ENCODE measurements around the gene GPR146. TPM values are rescaled to one million over a fixed set of nuclear protein-coding genes. Genes with fewer than 3 reads are reported as not detected.

Gene GPR146
- total and polyA plus RNA-seq, 2 of the 4 experiments (the other 2 are of a cell fraction): 2.2 to 3.4 TPM

GRCh38 chr7:999941-1000935 is 44.1 kb upstream of the GPR146 start:
- BruUV-seq (replicated peaks): no TSS peak
- Histone ChIP-seq H3K9me3 (ENCODE audit: control insufficient read depth, insufficient read depth, low read length) (no peaks in the 10 kb centered on the region), H3K27me3 (ENCODE audit: control insufficient read depth, insufficient read depth, low read length) (no peaks in the 10 kb centered on the region), H2AK9ac (replicated peaks; ENCODE audit: low read depth, low read length, poor library complexity) (peak overlapping the region; percentile 72), H3K14ac (replicated peaks; ENCODE audit: low read depth, low read length) (no peak overlapping the region), H2BK20ac (ENCODE audit: low read depth, low read length) (no peak overlapping the region), H2BK15ac (ENCODE audit: low read depth, low read length) (no peak overlapping the region), H4K5ac (ENCODE audit: low read depth, low read length) (no peak overlapping the region), H4K20me1 (ENCODE audit: insufficient read depth, low read length) (peaks cover 5% of the 10 kb centered on the region; the same call in 1 of the 2 replicates), H3K56ac (ENCODE audit: extremely low read depth, insufficient read depth, low read length) (no peak overlapping the region), H2BK5ac (ENCODE audit: low read depth, low read length, poor library complexity, severe bottlenecking) (no peak overlapping the region), H2AFZ (replicated peaks; ENCODE audit: low read length, poor library complexity) (no peak overlapping the region), H3K18ac (ENCODE audit: low read depth, low read length) (no peak overlapping the region), H3K4ac (ENCODE audit: low read depth, low read length) (no peak overlapping the region), H3K27ac (ENCODE audit: insufficient read depth, low read length) (no peak overlapping the region), H3K4me2 (ENCODE audit: low read depth, low read length) (no peak overlapping the region), H3K9ac (ENCODE audit: low read depth, low read length) (no peak overlapping the region), H2BK120ac (ENCODE audit: low read depth, low read length) (no peak overlapping the region), H3K9me1 (ENCODE audit: insufficient read depth, low read length) (no peaks in the 10 kb centered on the region), H4K91ac (ENCODE audit: insufficient read depth, low read depth, low read length) (no peak overlapping the region), H3K36me3 (ENCODE audit: control insufficient read depth, insufficient read depth, low read length) (peaks cover 12% of the 10 kb centered on the region; the same call in 1 of the 2 replicates), H3K4me1 (ENCODE audit: control insufficient read depth, insufficient read depth, low read length) (no peaks in the 10 kb centered on the region), H3K23ac (ENCODE audit: low read depth, low read length) (no peak overlapping the region), H3K79me1 (ENCODE audit: low read depth in 1 of 2, low read length in 2 of 2) (no peaks in the 10 kb centered on the region), H2AK5ac (ENCODE audit: low read depth, low read length) (peak overlapping the region; percentile 39; the same call in 1 of the 2 replicates), H3K4me3 (ENCODE audit: insufficient read depth, low read depth, low read length) (no peak overlapping the region), H4K8ac (ENCODE audit: low read depth in 2 of 2, low read length in 2 of 2) (no peak overlapping the region)
- ATAC-seq (ENCODE audit: low read depth) (no peak), DNase-seq (no peak)
- ChIA-PET CTCF (no interaction called here), POLR2A (ENCODE audit: unreplicated experiment) (no interaction called here)
- WGBS, 2 experiments (ENCODE audit: extremely low coverage in 2 of 2, insufficient read length in 1 of 2): 85% methylated on average over 34 of the region's 52 CpGs; no CpG with 5 or more reads in 1 of the 2 experiments
- dilution Hi-C loops (cut with HindIII; ENCODE audit: low sequenced_read_pairs, unreplicated experiment): no loop called here
- intact Hi-C loops (cut with micrococcal nuclease): no loop called here
- TF ChIP-seq RCOR1 (IDR thresholded peaks at IDR 0.05; ENCODE audit: insufficient replicate concordance, low read length) (no peak), CHD1 (IDR thresholded peaks at IDR 0.05; ENCODE audit: low read depth, low read length) (no peak), RAD21 (IDR thresholded peaks at IDR 0.05; ENCODE audit: low read length) (no peak), POLR2A (IDR thresholded peaks at IDR 0.05; ENCODE audit: low read depth, low read length) (no peak), SMC3 (IDR thresholded peaks at IDR 0.05; ENCODE audit: low read depth, low read length) (no peak), FOS (IDR thresholded peaks at IDR 0.05; ENCODE audit: low read depth, low read length) (no peak), MXI1 (IDR thresholded peaks at IDR 0.05; ENCODE audit: borderline replicate concordance, low read depth, low read length) (no peak), BHLHE40 (IDR thresholded peaks at IDR 0.05; ENCODE audit: low read depth, low read length) (no peak), NFE2L2 (IDR thresholded peaks at IDR 0.05; ENCODE audit: low read depth, low read length) (no peak), MAFK (IDR thresholded peaks at IDR 0.05; ENCODE audit: low read depth, low read length) (no peak)
- in situ Hi-C loops (cut with MboI; ENCODE audit: low sequenced_read_pairs): loop anchor here (10.0 kb wide), 1 partner anchor 175 kb away; no protein-coding TSS in a partner anchor
